ENCODE data around the gene EFNB2. TPM values are rescaled to one million over a fixed set of nuclear protein-coding genes. Genes with fewer than 3 reads are reported as not detected.

The EFNB2 gene
- total RNA-seq, 4 donors from 2014 or later: 11.9 to 50.4 (median 37.4) TPM

DNA sequence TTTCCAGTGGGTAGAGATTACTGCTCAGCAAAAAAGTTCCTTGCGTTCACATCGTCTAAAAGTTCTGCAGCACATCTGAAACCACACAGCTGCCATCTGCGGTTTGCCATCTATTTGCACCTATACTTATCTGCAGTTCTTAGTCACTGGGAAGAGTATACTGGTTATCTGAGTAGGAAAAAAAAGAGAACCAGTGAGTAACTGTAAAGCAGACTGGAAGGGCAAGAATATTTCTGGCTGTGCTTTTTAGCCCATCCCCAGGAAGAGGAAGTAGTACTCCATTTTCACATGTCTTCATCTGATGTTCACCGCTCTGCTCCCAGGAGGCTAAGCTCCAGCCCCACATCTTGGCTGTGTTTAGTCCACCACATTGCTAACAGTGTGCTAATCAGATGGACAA lies 35.6 kb downstream of the EFNB2 start:
- no peak for ATAC-seq (ENCODE audit: low FRiP score)
- DNase-seq (ENCODE audit: low spot score): no peak
- TF ChIP-seq, protein P1, sequence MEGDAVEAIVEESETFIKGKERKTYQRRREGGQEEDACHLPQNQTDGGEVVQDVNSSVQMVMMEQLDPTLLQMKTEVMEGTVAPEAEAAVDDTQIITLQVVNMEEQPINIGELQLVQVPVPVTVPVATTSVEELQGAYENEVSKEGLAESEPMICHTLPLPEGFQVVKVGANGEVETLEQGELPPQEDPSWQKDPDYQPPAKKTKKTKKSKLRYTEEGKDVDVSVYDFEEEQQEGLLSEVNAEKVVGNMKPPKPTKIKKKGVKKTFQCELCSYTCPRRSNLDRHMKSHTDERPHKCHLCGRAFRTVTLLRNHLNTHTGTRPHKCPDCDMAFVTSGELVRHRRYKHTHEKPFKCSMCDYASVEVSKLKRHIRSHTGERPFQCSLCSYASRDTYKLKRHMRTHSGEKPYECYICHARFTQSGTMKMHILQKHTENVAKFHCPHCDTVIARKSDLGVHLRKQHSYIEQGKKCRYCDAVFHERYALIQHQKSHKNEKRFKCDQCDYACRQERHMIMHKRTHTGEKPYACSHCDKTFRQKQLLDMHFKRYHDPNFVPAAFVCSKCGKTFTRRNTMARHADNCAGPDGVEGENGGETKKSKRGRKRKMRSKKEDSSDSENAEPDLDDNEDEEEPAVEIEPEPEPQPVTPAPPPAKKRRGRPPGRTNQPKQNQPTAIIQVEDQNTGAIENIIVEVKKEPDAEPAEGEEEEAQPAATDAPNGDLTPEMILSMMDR (IDR thresholded peaks at IDR 0.05): no peak

DNA sequence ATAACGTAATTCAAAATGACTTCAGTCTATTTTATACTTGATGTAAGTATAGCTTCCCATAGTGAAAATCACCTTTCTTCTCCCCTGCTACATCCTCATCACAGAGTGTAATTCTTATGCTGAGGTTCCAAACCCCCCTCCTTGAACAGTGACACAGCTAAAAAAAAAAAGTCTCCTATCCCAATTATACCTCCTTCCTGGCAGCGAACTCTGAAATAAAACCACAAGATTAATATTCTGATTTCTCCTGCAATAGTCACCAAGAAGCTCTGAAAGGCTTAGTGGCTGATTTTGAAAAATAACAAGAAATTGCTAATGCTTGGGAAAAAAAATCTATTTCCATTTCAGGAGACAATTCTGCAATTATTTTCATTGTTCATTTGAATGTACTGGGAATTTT lies 36.3 kb downstream of the EFNB2 start:
- ATAC-seq (ENCODE audit: low FRiP score) (no peak), DNase-seq (ENCODE audit: low spot score) (no peak)
- TF ChIP-seq, protein P1 (IDR thresholded peaks at IDR 0.05): no peak

DNA sequence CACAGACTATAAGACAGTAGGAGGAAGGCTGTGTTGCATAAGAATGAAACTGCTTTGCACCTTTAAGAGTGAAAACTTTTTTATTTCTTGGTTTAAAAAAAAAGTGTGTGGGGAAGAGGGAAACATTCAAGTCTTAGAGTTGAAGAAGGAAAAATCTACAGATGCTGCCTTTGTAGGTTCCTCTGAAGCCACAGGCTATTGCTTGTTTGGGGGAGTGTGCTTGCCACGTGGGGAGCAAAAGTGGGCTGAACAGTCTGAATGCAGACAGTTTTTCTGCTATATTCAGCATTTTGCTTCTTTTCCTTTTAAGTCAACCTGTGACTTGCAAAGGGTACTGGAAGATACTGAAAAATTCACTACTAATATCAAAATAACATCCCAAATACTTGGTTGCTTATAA lies 36.9 kb downstream of the EFNB2 start:
- TF ChIP-seq, protein P1 (IDR thresholded peaks at IDR 0.05): no peak
- DNase-seq (ENCODE audit: low spot score) (no peak), ATAC-seq (ENCODE audit: low FRiP score) (no peak)

DNA sequence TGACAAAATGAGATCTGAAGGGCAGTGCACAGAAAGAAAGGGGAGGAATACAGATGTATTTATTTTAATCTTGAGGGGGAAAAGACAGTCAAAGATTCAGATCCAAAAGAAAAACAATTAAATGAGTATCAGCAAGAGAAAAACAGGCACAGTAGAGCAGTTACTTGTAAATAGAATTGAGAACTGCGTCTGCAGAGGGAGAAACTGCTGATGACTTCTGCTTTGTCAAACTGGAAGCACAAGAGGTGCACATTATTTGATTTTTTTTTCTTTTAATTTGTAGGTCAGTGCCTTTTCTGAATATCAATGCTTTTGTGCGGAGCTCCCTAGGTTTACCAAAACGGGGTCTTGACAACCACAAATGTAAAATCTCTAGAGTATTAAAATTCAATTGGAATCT lies 37.3 kb downstream of the EFNB2 start:
- DNase-seq (ENCODE audit: low spot score): no peak
- TF ChIP-seq, protein P1 (IDR thresholded peaks at IDR 0.05): no peak
- ATAC-seq (ENCODE audit: low FRiP score): no peak

DNA sequence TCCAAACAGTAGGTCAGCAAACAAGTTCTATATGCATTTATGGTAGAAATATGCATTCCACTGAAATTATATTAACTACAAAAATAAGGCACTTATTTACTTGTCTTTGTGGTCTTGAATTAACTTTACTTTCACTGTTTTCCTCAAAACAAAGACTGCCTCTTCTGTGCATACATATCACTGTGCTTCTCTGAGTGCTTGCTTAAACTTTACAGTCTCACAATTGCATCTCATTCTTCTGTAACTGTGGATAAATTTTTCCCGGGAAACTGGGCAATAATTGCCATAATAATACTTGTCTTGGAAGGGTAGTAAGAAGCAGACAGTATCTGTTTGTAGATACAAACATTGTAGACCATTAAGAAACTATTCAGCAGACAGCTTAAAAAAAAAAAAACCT lies 38.4 kb downstream of the EFNB2 start:
- ATAC-seq (ENCODE audit: low FRiP score): no peak
- TF ChIP-seq, protein P1 (IDR thresholded peaks at IDR 0.05): no peak
- no peak for DNase-seq (ENCODE audit: low spot score)

DNA sequence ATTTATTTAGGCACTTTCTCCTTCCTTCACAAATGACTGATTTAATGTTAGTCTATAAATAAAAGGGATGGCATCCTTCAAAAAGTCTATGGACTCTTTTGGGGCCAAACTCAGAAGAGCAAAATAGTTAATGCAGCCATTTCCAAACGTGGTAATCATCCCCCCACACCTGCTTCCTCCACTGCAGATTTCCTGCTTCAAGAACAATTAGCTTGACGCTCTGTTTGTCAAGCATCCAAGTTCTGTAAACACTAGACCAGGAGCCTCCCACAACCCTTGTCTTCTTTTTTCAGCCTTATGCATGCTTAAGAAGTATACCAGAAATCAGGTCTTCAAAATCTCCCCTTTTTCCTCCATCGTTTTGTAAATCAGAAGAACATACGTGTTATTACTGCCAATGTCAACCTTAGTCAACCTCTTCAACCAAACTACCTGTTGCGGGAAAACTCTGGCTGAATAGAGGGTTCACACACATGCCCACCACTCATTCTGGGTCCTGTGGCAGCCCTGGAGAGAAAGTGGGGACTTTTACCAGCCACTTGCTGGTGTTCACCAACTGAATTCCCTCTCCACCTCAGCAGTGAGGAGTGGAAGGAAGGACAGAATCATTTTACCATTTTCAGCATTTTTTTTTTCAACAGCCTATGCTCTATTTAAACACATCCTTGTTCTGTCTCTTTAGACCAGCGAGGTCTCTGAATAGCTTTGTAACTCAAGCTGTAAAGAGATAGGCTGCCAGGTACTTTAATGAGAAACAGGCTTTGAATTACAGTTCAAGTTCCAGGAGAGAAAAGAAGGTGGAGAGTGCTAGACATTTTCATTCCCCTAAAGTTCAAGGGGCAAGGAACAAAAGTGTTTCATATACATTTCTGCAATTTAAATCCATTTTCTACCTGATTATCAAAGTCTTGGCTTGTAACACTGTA lies 39.1 kb downstream of the EFNB2 start:
- no peak for DNase-seq (ENCODE audit: low spot score)
- no peak for ATAC-seq (ENCODE audit: low FRiP score)
- TF ChIP-seq, protein P1 (IDR thresholded peaks at IDR 0.05): no peak

DNA sequence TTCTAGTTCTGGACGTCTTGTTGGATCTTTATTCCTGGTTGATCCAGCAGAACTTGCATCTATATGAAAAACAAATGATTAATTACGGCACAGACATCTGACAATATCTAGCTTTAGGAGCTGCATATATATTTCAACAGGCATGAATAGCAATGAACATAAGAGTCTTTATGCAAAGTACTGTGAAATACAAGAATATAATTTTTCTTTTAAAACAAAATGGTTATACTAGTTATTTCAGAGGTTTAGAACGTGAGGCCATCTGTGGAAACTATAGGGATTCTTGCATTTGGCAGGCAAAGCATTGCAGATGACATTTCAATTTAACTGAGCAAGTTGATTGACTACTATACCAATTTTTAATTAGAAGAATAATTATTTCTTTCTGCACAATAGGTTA lies 40.5 kb downstream of the EFNB2 start:
- DNase-seq (ENCODE audit: low spot score) (no peak), ATAC-seq (ENCODE audit: low FRiP score) (no peak)
- TF ChIP-seq, protein P1 (IDR thresholded peaks at IDR 0.05): no peak
